HepG2 (cell line): ENCODE results near the gene PXK. TPM values are rescaled to one million over a fixed set of nuclear protein-coding genes. Genes with fewer than 3 reads are reported as not detected.

Source experiments
- ATAD3A ChIP-seq: sonication (generic); formaldehyde crosslinking; IDR thresholded peaks from 2 replicates; pipeline ENCODE4 v1.4.0; 2020; ENCODE audit warnings: missing genetic modification reagents
- BRD4 ChIP-seq: sonication (generic); formaldehyde crosslinking; IDR thresholded peaks from 2 replicates; pipeline ENCODE4 v1.4.0; 2020; ENCODE audit warnings: missing genetic modification reagents
- CBFB ChIP-seq: sonication (generic); formaldehyde crosslinking; IDR thresholded peaks from 2 replicates; pipeline ENCODE4 v1.4.0; 2020; ENCODE audit warnings: missing genetic modification reagents
- ELF1 ChIP-seq: sonication (generic); formaldehyde crosslinking; IDR thresholded peaks from 2 replicates; pipeline ENCODE4 v1.4.0; 2020; ENCODE audit warnings: missing genetic modification reagents
- FOXP1 ChIP-seq, 2 experiments: fragments of 450-650 bp in 1 of 2; IDR thresholded peaks; 2 replicates each; pipeline ENCODE4 v1.6.1; 2017 to 2018; ENCODE audit warnings: antibody characterized with exemption in 1 of 2
- HCFC1 ChIP-seq: fragments of 150-350 bp; IDR thresholded peaks from 2 replicates; pipeline ENCODE4 v1.6.1; 2014; ENCODE audit warnings: low read depth, low read length
- HOXA5 ChIP-seq: sonication (generic); formaldehyde crosslinking; IDR thresholded peaks from 2 replicates; pipeline ENCODE4 v1.4.0; 2020; ENCODE audit warnings: missing genetic modification reagents
- JUN ChIP-seq: sonication (generic); formaldehyde crosslinking; IDR thresholded peaks from 2 replicates; pipeline ENCODE4 v1.4.0; 2020; ENCODE audit warnings: mild to moderate bottlenecking, missing genetic modification reagents
- KLF16 ChIP-seq, 2 experiments: sonication (generic) in 1 of 2; formaldehyde crosslinking in 1 of 2; IDR thresholded peaks; 2 replicates each; pipeline versions ENCODE4 v1.6.1 to v1.8.0; 2016 to 2023; ENCODE audit warnings: missing genetic modification reagents in 2 of 2, missing compliant biosample characterization in 1 of 2
- MAFK ChIP-seq, 2 experiments: IDR thresholded peaks in 1 of 2; conservative IDR thresholded peaks in 1 of 2; 2 replicates each; pipeline ENCODE4 v1.6.1; 2011; ENCODE audit warnings: improper control_type of control experiment in 2 of 2, low read length in 2 of 2
- MEIS1 ChIP-seq: sonication (generic); formaldehyde crosslinking; IDR thresholded peaks from 2 replicates; pipeline ENCODE4 v1.9.0; 2021; ENCODE audit warnings: mild to moderate bottlenecking, missing genetic modification reagents, moderate library complexity, borderline replicate concordance
- MIER3 ChIP-seq: IDR thresholded peaks from 2 replicates; pipeline ENCODE4 v1.6.1; 2016; ENCODE audit warnings: missing compliant biosample characterization, borderline replicate concordance
- NR1H2 ChIP-seq: sonication (generic); formaldehyde crosslinking; IDR thresholded peaks from 2 replicates; pipeline ENCODE4 v1.8.1; 2022; ENCODE audit warnings: low read depth, missing genetic modification reagents, borderline replicate concordance
- RFXANK ChIP-seq: IDR thresholded peaks from 2 replicates; pipeline ENCODE4 v1.6.1; 2016
- SRY ChIP-seq: sonication (generic); formaldehyde crosslinking; IDR thresholded peaks from 2 replicates; pipeline ENCODE4 v1.8.0; 2022; ENCODE audit warnings: mild to moderate bottlenecking, missing genetic modification reagents
- TP53 ChIP-seq: sonication (generic); formaldehyde crosslinking; conservative IDR thresholded peaks from 2 replicates; pipeline ENCODE4 v1.4.0; 2020; ENCODE audit warnings: missing genetic modification reagents
- ZBTB20 ChIP-seq: sonication (generic); formaldehyde crosslinking; IDR thresholded peaks from 2 replicates; pipeline ENCODE4 v1.8.1; 2023; ENCODE audit warnings: missing genetic modification reagents, low read depth, mild to moderate bottlenecking, borderline replicate concordance
- ZSCAN20 ChIP-seq: sonication (generic); formaldehyde crosslinking; IDR thresholded peaks from 2 replicates; pipeline ENCODE4 v1.4.0; 2020; ENCODE audit warnings: missing genetic modification reagents, mild to moderate bottlenecking, borderline replicate concordance
- polyA plus RNA-seq, 8 experiments: library from polyadenylated mRNA; depleted of rRNA in 3 of 8; stranded (reverse) in 7 of 8; unstranded in 1 of 8; fragments of >200 nt; fragmentation: Illumina TruSeq in 4 of 8; extraction: Trizol in 4 of 8; gene quantifications; 2 replicates each; pipeline versions ENCODE4 v1.2.1 to v1.2.3, GENCODE V29; 2011 to 2016; ENCODE audit warnings: low read depth in 4 of 8, missing spikeins in 1 of 8, mixed read lengths in 1 of 8; ENCODE audit not compliant: insufficient read depth in 1 of 8
- total RNA-seq, 5 experiments: library from RNA; depleted of rRNA; stranded (reverse); fragments of >200 nt; fragmentation: Illumina TruSeq; extraction: Trizol; gene quantifications; 2 replicates each; pipeline ENCODE4 v1.2.3, GENCODE V29; 2016; ENCODE audit warnings: low read depth in 1 of 5
- TF ChIP-seq, protein P1 (sequence below): conservative IDR thresholded peaks from 2 replicates; pipeline ENCODE4 v1.6.1; 2018; ENCODE audit warnings: missing genetic modification reagents

The PXK gene
- total and polyA plus RNA-seq, 2 of the 13 experiments (the other 11 are each of a cell fraction or from before 2014, with no cell fraction given) = 6.4 to 18.6 TPM

DNA sequence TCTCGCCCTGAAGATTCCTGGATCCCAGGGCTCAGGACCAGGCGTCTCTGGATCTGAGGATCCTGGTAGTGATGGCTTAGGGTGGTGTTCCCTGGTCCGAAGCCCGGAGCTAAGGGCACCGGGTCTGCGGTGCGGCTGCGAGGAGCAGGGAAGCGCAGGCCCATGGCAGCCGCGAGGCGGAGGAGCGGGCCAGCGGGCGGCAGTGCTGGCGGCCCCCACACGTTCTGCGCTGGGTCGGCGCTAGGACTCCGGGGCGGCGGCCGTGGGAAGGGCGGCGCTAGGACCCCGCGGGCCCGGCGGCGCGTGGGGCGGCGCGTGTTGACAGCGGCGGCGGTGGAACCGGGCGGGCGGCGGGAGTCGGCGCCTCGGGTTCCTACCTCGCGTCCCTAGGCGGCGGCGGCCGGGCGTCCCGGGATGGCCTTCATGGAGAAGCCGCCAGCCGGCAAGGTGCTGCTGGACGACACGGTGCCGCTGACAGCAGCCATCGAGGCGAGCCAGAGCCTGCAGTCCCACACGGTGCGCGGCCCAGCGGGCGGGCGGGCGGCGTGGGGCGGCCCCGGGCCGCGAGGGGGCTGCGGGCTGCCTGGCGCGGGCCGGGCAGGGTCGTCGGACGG lies at the start of gene PXK (continued):
- TF ChIP-seq TP53 (CRISPR knock-in tag) (no peak), MIER3 (CRISPR knock-in tag) (0 out of 2 replicates have a peak, but pooled peaks have one; percentile 21), FOXP1 (IDR thresholded peaks at IDR 0.05) (no peak), FOXP1 (CRISPR knock-in tag; IDR thresholded peaks at IDR 0.05) (no peak), HCFC1 (no peak; the same call in 1 of the 2 replicates), KLF16 (CRISPR knock-in tag; IDR thresholded peaks at IDR 0.05) (no peak), NR1H2 (no peak), HOXA5 (CRISPR knock-in tag) (no peak; the same call in 1 of the 2 replicates), ZBTB20 (CRISPR knock-in tag) (no peak), CBFB (peak; percentile 51; the same call in 1 of the 2 replicates), BRD4 (CRISPR knock-in tag) (no peak), ATAD3A (CRISPR knock-in tag) (no peak), ZSCAN20 (CRISPR knock-in tag) (no peak), RFXANK (no peak), ELF1 (CRISPR knock-in tag) (no peak), MAFK (conservative IDR thresholded peaks at IDR 0.05 in 1 of 2, IDR thresholded peaks at IDR 0.05 in 1 of 2; ENCODE audit: low read length in 2 of 2) (no peak), JUN (no peak), SRY (CRISPR knock-in tag) (no peak; the same call in 1 of the 2 replicates), MEIS1 (CRISPR knock-in tag) (no peak)
- TF ChIP-seq, protein P1, sequence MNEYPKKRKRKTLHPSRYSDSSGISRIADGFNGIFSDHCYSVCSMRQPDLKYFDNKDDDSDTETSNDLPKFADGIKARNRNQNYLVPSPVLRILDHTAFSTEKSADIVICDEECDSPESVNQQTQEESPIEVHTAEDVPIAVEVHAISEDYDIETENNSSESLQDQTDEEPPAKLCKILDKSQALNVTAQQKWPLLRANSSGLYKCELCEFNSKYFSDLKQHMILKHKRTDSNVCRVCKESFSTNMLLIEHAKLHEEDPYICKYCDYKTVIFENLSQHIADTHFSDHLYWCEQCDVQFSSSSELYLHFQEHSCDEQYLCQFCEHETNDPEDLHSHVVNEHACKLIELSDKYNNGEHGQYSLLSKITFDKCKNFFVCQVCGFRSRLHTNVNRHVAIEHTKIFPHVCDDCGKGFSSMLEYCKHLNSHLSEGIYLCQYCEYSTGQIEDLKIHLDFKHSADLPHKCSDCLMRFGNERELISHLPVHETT = peak; percentile 76; the same call in 1 of the 2 replicates
